ENCODE data around the gene PIGR. TPM values are rescaled to one million over a fixed set of nuclear protein-coding genes. Genes with fewer than 3 reads are reported as not detected.

The PIGR gene
- total RNA-seq, 2 experiments from 2014 or later, result 0.03 TPM; not detected in 1

DNA sequence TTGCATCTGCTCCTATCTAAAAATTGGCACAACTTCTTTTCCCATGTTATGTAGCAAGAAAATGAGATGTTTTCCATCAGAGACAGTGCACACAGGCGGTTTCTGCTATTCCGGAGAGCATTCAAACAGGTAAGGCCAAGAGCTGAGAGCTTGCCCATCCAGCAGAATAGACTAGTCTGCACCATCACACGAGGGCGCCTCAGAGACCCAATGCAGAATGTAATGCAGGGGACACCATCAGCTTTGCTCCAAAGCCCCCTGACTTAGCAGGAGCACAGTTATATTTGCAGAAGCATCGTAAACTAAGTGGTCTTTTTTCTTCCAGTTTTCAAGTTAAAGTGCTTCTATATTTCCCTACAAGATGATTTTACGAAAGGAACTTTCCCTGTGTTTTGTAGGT lies 44.3 kb downstream of the PIGR start:
- Histone ChIP-seq H2AFZ (ENCODE audit: low read length) (no peak overlapping the region), H3K27ac (ENCODE audit: low read depth, low read length, poor library complexity, severe bottlenecking) (no peak overlapping the region), H3K36me3 (ENCODE audit: insufficient read depth, low read length) (no peaks in the 10 kb centered on the region), H3K4me3 (ENCODE audit: low read depth, low read length, poor library complexity, severe bottlenecking) (no peak overlapping the region), H3K9me3 (ENCODE audit: low read length) (no peaks in the 10 kb centered on the region), H3K9me2 (ENCODE audit: insufficient read depth, low read length) (no peaks in the 10 kb centered on the region), H4K20me1 (ENCODE audit: insufficient read depth, low read length) (no peaks in the 10 kb centered on the region), H3K79me2 (ENCODE audit: insufficient read depth, low read depth, low read length) (no peaks in the 10 kb centered on the region), H3K4me2 (ENCODE audit: low read length) (no peak overlapping the region), H3K4me1 (ENCODE audit: insufficient read depth, low read length, poor library complexity, severe bottlenecking) (peaks cover 16% of the 10 kb centered on the region)
- no peak for DNase-seq (ENCODE audit: low spot score)
- BruUV-seq (replicated peaks), result no TSS peak
- intact Hi-C loops (cut with micrococcal nuclease; ENCODE audit: unreplicated experiment), result no loop called here
- ChIA-PET POLR2A (no interaction called here), CTCF (ENCODE audit: unreplicated experiment) (no interaction called here)
- TF ChIP-seq EZH2phosphoT487 (IDR thresholded peaks at IDR 0.05; ENCODE audit: borderline replicate concordance, low read depth, low read length), result no peak
- TF ChIP-seq, protein P1, sequence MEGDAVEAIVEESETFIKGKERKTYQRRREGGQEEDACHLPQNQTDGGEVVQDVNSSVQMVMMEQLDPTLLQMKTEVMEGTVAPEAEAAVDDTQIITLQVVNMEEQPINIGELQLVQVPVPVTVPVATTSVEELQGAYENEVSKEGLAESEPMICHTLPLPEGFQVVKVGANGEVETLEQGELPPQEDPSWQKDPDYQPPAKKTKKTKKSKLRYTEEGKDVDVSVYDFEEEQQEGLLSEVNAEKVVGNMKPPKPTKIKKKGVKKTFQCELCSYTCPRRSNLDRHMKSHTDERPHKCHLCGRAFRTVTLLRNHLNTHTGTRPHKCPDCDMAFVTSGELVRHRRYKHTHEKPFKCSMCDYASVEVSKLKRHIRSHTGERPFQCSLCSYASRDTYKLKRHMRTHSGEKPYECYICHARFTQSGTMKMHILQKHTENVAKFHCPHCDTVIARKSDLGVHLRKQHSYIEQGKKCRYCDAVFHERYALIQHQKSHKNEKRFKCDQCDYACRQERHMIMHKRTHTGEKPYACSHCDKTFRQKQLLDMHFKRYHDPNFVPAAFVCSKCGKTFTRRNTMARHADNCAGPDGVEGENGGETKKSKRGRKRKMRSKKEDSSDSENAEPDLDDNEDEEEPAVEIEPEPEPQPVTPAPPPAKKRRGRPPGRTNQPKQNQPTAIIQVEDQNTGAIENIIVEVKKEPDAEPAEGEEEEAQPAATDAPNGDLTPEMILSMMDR (conservative IDR thresholded peaks at IDR 0.05; ENCODE audit: low read length), result no peak

DNA sequence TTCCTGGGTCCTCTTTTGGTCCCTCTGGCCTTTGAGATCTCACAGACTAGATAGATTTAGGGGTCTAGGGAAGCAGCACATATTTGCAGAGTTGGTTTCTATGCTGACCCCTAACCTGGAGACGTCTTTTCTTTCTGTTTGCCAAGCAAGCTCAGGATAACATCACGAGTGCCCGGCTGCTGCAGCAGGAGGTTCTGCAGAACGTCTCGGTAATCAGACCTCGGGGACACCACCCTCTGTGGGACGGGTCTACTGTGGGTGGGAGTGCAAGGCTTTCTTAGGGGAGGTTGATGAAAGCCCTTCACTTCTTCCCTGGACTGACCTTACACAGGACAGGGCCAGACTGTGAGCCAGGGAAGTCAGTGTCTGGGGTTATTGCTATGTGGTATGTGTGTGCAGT lies 46.1 kb downstream of the PIGR start:
- BruUV-seq (replicated peaks), result no TSS peak
- no peak overlapping the region for H3K4me3 ChIP-seq (ENCODE audit: low read depth, low read length, poor library complexity, severe bottlenecking)
- no peaks in the 10 kb centered on the region for H3K79me2 ChIP-seq (ENCODE audit: insufficient read depth, low read depth, low read length)
- ChIA-PET CTCF (ENCODE audit: unreplicated experiment) (interaction anchor here (0.6 kb wide), 1 partner anchor 8 kb away, joined by 3 read pairs; no protein-coding TSS in a partner anchor), POLR2A (interaction anchor here (0.6 kb wide), 1 partner anchor 83 kb away, joined by 3 read pairs; no protein-coding TSS in a partner anchor)
- H3K27ac ChIP-seq (ENCODE audit: low read depth, low read length, poor library complexity, severe bottlenecking), result no peak overlapping the region
- no peaks in the 10 kb centered on the region for H3K9me3 ChIP-seq (ENCODE audit: low read length)
- DNase-seq (ENCODE audit: low spot score), result no peak
- H3K9me2 ChIP-seq (ENCODE audit: insufficient read depth, low read length), result no peaks in the 10 kb centered on the region
- intact Hi-C loops (cut with micrococcal nuclease; ENCODE audit: unreplicated experiment), result no loop called here
- no peaks in the 10 kb centered on the region for H4K20me1 ChIP-seq (ENCODE audit: insufficient read depth, low read length)
- H3K36me3 ChIP-seq (ENCODE audit: insufficient read depth, low read length), result no peaks in the 10 kb centered on the region
- no peak overlapping the region for H2AFZ ChIP-seq (ENCODE audit: low read length)
- H3K4me1 ChIP-seq (ENCODE audit: insufficient read depth, low read length, poor library complexity, severe bottlenecking), result peaks cover 5% of the 10 kb centered on the region
- TF ChIP-seq, protein P1 (conservative IDR thresholded peaks at IDR 0.05; ENCODE audit: low read length), result no peak
- TF ChIP-seq EZH2phosphoT487 (IDR thresholded peaks at IDR 0.05; ENCODE audit: borderline replicate concordance, low read depth, low read length), result no peak
- H3K4me2 ChIP-seq (ENCODE audit: low read length), result no peak overlapping the region

DNA sequence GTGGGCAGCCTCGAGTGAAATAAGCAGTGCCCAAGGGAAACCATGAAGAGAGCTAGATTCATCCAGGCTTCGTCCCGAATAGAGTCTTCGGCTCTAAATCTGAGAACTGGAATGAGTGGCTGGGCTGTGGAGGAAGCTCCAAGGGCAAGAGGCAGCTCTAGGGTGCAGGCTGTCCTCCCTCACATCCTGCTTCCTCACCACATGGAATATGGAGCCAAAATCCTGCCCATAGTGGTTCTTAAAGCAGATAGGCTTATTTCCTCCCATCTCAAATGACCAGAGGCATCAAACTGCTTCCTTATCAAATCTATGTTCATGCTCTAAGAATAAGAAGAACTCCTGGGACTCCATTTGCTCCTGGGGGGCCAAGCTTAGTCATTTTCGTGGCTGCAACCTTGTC lies 46.5 kb downstream of the PIGR start:
- no peak for DNase-seq (ENCODE audit: low spot score)
- TF ChIP-seq, protein P1 (conservative IDR thresholded peaks at IDR 0.05; ENCODE audit: low read length), result no peak
- TF ChIP-seq EZH2phosphoT487 (IDR thresholded peaks at IDR 0.05; ENCODE audit: borderline replicate concordance, low read depth, low read length), result no peak
- intact Hi-C loops (cut with micrococcal nuclease; ENCODE audit: unreplicated experiment), result no loop called here
- Histone ChIP-seq H3K79me2 (ENCODE audit: insufficient read depth, low read depth, low read length) (no peaks in the 10 kb centered on the region), H3K9me2 (ENCODE audit: insufficient read depth, low read length) (no peaks in the 10 kb centered on the region), H3K4me3 (ENCODE audit: low read depth, low read length, poor library complexity, severe bottlenecking) (no peak overlapping the region), H3K9me3 (ENCODE audit: low read length) (no peaks in the 10 kb centered on the region), H4K20me1 (ENCODE audit: insufficient read depth, low read length) (no peaks in the 10 kb centered on the region), H3K4me1 (ENCODE audit: insufficient read depth, low read length, poor library complexity, severe bottlenecking) (peaks cover under 1% of the 10 kb centered on the region), H3K4me2 (ENCODE audit: low read length) (no peak overlapping the region), H3K27ac (ENCODE audit: low read depth, low read length, poor library complexity, severe bottlenecking) (no peak overlapping the region), H2AFZ (ENCODE audit: low read length) (no peak overlapping the region), H3K36me3 (ENCODE audit: insufficient read depth, low read length) (no peaks in the 10 kb centered on the region)
- POLR2A ChIA-PET, result interaction anchor here (0.6 kb wide), 2 partner anchors 22 to 82 kb away, joined by 3 read pairs; partner anchors contain the start of gene FCMR
- BruUV-seq (replicated peaks), result no TSS peak
- CTCF ChIA-PET (ENCODE audit: unreplicated experiment), result interaction anchor here (0.6 kb wide), 1 partner anchor 9 kb away, joined by 3 read pairs; no protein-coding TSS in a partner anchor
